Skeletal muscle satellite cell (primary cell): ENCODE data around the gene VCL.

Experiments used
- H3K27me3 ChIP-seq: 2 replicates; pipeline ENCODE4 v1.7.0; 2013; ENCODE audit warnings: low read length; ENCODE audit not compliant: control insufficient read depth, insufficient read depth
- H3K36me3 ChIP-seq: 2 replicates; pipeline ENCODE4 v1.7.0; 2013; ENCODE audit warnings: mild to moderate bottlenecking, control low read depth, low read length; ENCODE audit not compliant: insufficient read depth
- H3K4me1 ChIP-seq: 2 replicates; pipeline ENCODE4 v1.7.0; 2013; ENCODE audit warnings: low read length; ENCODE audit not compliant: control insufficient read depth, insufficient read depth
- H3K4me2 ChIP-seq: 2 replicates; pipeline ENCODE4 v1.7.0; 2013; ENCODE audit warnings: mild to moderate bottlenecking, low read length
- H3K4me3 ChIP-seq: 2 replicates; pipeline ENCODE4 v1.7.0; 2013; ENCODE audit warnings: low read length
- H3K9ac ChIP-seq: 2 replicates; pipeline ENCODE4 v1.7.0; 2013; ENCODE audit warnings: mild to moderate bottlenecking, low read depth, low read length, moderate library complexity
- H3K9me3 ChIP-seq: replicated peaks from 2 replicates; pipeline ENCODE4 v1.7.0; 2013; ENCODE audit warnings: mild to moderate bottlenecking, control low read depth, low read length

VCL gene

GRCh38 chr10:74167443-74167842 lies 169.5 kb downstream of the VCL start:
- Histone ChIP-seq H3K4me1 (peaks cover 35% of the 10 kb centered on the region), H3K9ac (no peak overlapping the region)

More at GRCh38 chr10:74167443-74167842, 169.5 kb downstream of the VCL start:
- Histone ChIP-seq H3K36me3 (no peaks in the 10 kb centered on the region), H3K9me3 (no peaks in the 10 kb centered on the region), H3K4me3 (no peak overlapping the region), H3K27me3 (no peaks in the 10 kb centered on the region), H3K4me2 (no peak overlapping the region)
